Measurements from ENCODE around the gene SLC25A51.

- no peak for TF ChIP-seq CTCF (IDR thresholded peaks at IDR 0.05)
- no peak for TF ChIP-seq POLR2A (IDR thresholded peaks at IDR 0.05)
These were observed 15.5 kb upstream of the SLC25A51 start for GRCh38 chr9:37919246-37919955.

All from heart left ventricle (tissue), 13 donors.